ENCODE data around the gene PNPLA1.

The PNPLA1 gene

GRCh38 chr6:36227379-36228228, 42.3 kb upstream of the PNPLA1 start:
- TF ChIP-seq USF1 (IDR thresholded peaks at IDR 0.05): no peak
- TF ChIP-seq, protein P1, sequence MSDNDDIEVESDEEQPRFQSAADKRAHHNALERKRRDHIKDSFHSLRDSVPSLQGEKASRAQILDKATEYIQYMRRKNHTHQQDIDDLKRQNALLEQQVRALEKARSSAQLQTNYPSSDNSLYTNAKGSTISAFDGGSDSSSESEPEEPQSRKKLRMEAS (IDR thresholded peaks at IDR 0.05): no peak
- TF ChIP-seq EGR1 (IDR thresholded peaks at IDR 0.05): no peak
- no peak for TF ChIP-seq RAD21 (IDR thresholded peaks at IDR 0.05; ENCODE audit: low read depth)
- TF ChIP-seq, protein P2, sequence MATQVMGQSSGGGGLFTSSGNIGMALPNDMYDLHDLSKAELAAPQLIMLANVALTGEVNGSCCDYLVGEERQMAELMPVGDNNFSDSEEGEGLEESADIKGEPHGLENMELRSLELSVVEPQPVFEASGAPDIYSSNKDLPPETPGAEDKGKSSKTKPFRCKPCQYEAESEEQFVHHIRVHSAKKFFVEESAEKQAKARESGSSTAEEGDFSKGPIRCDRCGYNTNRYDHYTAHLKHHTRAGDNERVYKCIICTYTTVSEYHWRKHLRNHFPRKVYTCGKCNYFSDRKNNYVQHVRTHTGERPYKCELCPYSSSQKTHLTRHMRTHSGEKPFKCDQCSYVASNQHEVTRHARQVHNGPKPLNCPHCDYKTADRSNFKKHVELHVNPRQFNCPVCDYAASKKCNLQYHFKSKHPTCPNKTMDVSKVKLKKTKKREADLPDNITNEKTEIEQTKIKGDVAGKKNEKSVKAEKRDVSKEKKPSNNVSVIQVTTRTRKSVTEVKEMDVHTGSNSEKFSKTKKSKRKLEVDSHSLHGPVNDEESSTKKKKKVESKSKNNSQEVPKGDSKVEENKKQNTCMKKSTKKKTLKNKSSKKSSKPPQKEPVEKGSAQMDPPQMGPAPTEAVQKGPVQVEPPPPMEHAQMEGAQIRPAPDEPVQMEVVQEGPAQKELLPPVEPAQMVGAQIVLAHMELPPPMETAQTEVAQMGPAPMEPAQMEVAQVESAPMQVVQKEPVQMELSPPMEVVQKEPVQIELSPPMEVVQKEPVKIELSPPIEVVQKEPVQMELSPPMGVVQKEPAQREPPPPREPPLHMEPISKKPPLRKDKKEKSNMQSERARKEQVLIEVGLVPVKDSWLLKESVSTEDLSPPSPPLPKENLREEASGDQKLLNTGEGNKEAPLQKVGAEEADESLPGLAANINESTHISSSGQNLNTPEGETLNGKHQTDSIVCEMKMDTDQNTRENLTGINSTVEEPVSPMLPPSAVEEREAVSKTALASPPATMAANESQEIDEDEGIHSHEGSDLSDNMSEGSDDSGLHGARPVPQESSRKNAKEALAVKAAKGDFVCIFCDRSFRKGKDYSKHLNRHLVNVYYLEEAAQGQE (IDR thresholded peaks at IDR 0.05; ENCODE audit: low read depth): no peak
- no peak for TF ChIP-seq TEAD4 (IDR thresholded peaks at IDR 0.05)
- TF ChIP-seq YY1 (IDR thresholded peaks at IDR 0.05; ENCODE audit: low read depth): no peak
- no peak for TF ChIP-seq TCF12 (IDR thresholded peaks at IDR 0.05; ENCODE audit: low read depth)
- TF ChIP-seq CREB1 (IDR thresholded peaks at IDR 0.05; ENCODE audit: low read depth): no peak
- no peak for TF ChIP-seq CEBPB (IDR thresholded peaks at IDR 0.05)
- no peak for TF ChIP-seq ZBTB7A (IDR thresholded peaks at IDR 0.05; ENCODE audit: low read depth)
- no peak for TF ChIP-seq TAF1 (IDR thresholded peaks at IDR 0.05; ENCODE audit: low read depth)
- TF ChIP-seq EP300 (IDR thresholded peaks at IDR 0.05; ENCODE audit: borderline replicate concordance): no peak

DNA sequence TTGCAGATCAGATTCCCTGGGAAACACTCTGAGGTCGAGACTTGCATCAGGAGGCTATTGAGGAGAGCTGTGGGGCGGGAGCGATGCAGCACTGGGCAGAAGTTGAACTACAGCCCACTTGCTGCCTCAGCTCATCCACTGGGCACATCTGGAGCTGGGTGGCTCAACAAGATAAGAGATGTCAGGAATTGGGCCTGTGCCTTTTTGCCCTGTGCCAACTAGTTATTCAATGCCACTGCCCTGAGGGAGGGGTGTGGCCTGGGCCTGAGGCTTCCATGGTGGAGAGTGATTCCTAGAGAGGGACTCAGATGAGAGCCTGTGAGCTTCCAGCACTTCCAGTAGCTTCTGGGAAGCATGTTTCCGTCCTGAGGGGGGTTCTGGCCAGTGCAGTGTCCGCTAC, 40.6 kb upstream of the PNPLA1 start:
- TF ChIP-seq TAF1 (IDR thresholded peaks at IDR 0.05; ENCODE audit: low read depth): no peak
- no peak for TF ChIP-seq ZBTB7A (IDR thresholded peaks at IDR 0.05; ENCODE audit: low read depth)
- TF ChIP-seq YY1 (IDR thresholded peaks at IDR 0.05; ENCODE audit: low read depth): no peak
- TF ChIP-seq NFIC (IDR thresholded peaks at IDR 0.05): no peak
- no peak for TF ChIP-seq TCF12 (IDR thresholded peaks at IDR 0.05; ENCODE audit: low read depth)
- no peak for TF ChIP-seq EGR1 (IDR thresholded peaks at IDR 0.05)
- no peak for TF ChIP-seq USF1 (IDR thresholded peaks at IDR 0.05)
- TF ChIP-seq TEAD4 (IDR thresholded peaks at IDR 0.05): no peak
- TF ChIP-seq CEBPB (IDR thresholded peaks at IDR 0.05): no peak
- no peak for TF ChIP-seq CREB1 (IDR thresholded peaks at IDR 0.05; ENCODE audit: low read depth)
- no peak for TF ChIP-seq FOXM1 (IDR thresholded peaks at IDR 0.05; ENCODE audit: borderline replicate concordance, low read depth)
- no peak for TF ChIP-seq RAD21 (IDR thresholded peaks at IDR 0.05; ENCODE audit: low read depth)
- TF ChIP-seq EP300 (IDR thresholded peaks at IDR 0.05; ENCODE audit: borderline replicate concordance): no peak
- TF ChIP-seq, protein P1 (IDR thresholded peaks at IDR 0.05): no peak
- TF ChIP-seq, protein P2 (IDR thresholded peaks at IDR 0.05; ENCODE audit: low read depth): no peak

- TF ChIP-seq CREB1 (IDR thresholded peaks at IDR 0.05; ENCODE audit: low read depth) (no peak), EP300 (IDR thresholded peaks at IDR 0.05; ENCODE audit: borderline replicate concordance) (no peak), TEAD4 (IDR thresholded peaks at IDR 0.05) (no peak), FOXM1 (IDR thresholded peaks at IDR 0.05; ENCODE audit: borderline replicate concordance, low read depth) (no peak), TCF12 (IDR thresholded peaks at IDR 0.05; ENCODE audit: low read depth) (no peak), NFIC (IDR thresholded peaks at IDR 0.05) (no peak)
- TF ChIP-seq, protein P2 (IDR thresholded peaks at IDR 0.05; ENCODE audit: low read depth): no peak
- TF ChIP-seq, protein P1 (IDR thresholded peaks at IDR 0.05): no peak
Observed at GRCh38 chr6:36230371-36230770, 39.5 kb upstream of the PNPLA1 start.

DNA sequence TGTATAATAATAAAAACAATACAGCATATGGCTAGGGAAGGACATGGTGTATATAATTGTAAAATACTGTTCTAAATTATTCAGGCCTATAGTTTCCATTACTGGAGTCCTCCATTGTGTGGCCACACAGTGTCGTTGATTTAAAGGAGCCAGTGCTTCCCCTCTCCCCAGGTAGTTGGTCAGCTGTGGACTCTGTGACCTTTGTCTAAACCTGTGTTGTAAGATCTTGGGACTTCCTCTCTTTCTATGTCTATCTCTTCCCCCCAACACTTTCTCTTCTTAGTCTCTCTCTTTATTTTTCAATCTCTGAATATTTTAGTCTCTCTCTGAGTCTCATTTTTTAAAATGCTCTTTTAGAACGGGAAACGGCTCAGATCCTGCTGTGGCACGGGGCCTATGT, 37.7 kb upstream of the PNPLA1 start:
- no peak for TF ChIP-seq NFIC (IDR thresholded peaks at IDR 0.05)
- TF ChIP-seq, protein P1 (IDR thresholded peaks at IDR 0.05): no peak
- TF ChIP-seq YY1 (IDR thresholded peaks at IDR 0.05; ENCODE audit: low read depth): no peak
- TF ChIP-seq, protein P2 (IDR thresholded peaks at IDR 0.05; ENCODE audit: low read depth): no peak
- TF ChIP-seq EGR1 (IDR thresholded peaks at IDR 0.05): no peak
- no peak for TF ChIP-seq FOXM1 (IDR thresholded peaks at IDR 0.05; ENCODE audit: borderline replicate concordance, low read depth)
- TF ChIP-seq USF1 (IDR thresholded peaks at IDR 0.05): no peak
- no peak for TF ChIP-seq CEBPB (IDR thresholded peaks at IDR 0.05)
- TF ChIP-seq TCF12 (IDR thresholded peaks at IDR 0.05; ENCODE audit: low read depth): no peak
- no peak for TF ChIP-seq TEAD4 (IDR thresholded peaks at IDR 0.05)
- no peak for TF ChIP-seq RAD21 (IDR thresholded peaks at IDR 0.05; ENCODE audit: low read depth)
- no peak for TF ChIP-seq ZBTB7A (IDR thresholded peaks at IDR 0.05; ENCODE audit: low read depth)
- TF ChIP-seq TAF1 (IDR thresholded peaks at IDR 0.05; ENCODE audit: low read depth): no peak
- TF ChIP-seq CREB1 (IDR thresholded peaks at IDR 0.05; ENCODE audit: low read depth): no peak
- TF ChIP-seq EP300 (IDR thresholded peaks at IDR 0.05; ENCODE audit: borderline replicate concordance): no peak
